ENCODE data around the gene ZCRB1. TPM values are rescaled to one million over a fixed set of nuclear protein-coding genes. Genes with fewer than 3 reads are reported as not detected.

ZCRB1 gene
- total RNA-seq, 1 donor from 2014 or later: 59.4 TPM

DNA sequence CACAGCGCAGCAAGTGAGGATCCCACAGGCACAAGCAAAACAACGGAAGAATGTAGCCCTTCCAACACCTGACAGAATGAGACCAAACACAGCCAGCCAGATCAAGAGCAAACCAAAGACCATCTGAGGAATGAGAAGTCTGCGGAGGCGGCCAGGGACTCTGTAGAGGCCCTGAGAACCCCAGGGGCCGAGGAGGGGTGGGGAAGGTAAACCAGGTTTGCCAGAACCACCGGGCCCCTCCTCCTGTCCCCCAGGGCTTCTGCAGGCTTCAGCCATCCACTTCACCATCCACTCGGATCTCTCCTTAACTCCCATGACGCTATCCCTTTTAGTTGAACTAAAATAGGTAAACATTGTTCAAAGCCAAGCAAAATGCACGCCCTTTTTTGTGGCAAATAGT, 37.4 kb downstream of the ZCRB1 start:
- Mint-ChIP-seq H3K27ac (ENCODE audit: unreplicated experiment) (no peak overlapping the region), H3K4me3 (no peak overlapping the region), H3K9me3 (no peaks in the 10 kb centered on the region), H3K27me3 (ENCODE audit: low read depth) (no peaks in the 10 kb centered on the region), H3K4me1 (no peaks in the 10 kb centered on the region), H3K36me3 (ENCODE audit: low read depth) (no peaks in the 10 kb centered on the region)
- DNase-seq (ENCODE audit: low read depth, low spot score): no peak
- TF ChIP-seq, protein P1, sequence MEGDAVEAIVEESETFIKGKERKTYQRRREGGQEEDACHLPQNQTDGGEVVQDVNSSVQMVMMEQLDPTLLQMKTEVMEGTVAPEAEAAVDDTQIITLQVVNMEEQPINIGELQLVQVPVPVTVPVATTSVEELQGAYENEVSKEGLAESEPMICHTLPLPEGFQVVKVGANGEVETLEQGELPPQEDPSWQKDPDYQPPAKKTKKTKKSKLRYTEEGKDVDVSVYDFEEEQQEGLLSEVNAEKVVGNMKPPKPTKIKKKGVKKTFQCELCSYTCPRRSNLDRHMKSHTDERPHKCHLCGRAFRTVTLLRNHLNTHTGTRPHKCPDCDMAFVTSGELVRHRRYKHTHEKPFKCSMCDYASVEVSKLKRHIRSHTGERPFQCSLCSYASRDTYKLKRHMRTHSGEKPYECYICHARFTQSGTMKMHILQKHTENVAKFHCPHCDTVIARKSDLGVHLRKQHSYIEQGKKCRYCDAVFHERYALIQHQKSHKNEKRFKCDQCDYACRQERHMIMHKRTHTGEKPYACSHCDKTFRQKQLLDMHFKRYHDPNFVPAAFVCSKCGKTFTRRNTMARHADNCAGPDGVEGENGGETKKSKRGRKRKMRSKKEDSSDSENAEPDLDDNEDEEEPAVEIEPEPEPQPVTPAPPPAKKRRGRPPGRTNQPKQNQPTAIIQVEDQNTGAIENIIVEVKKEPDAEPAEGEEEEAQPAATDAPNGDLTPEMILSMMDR (conservative IDR thresholded peaks at IDR 0.05): no peak

DNA sequence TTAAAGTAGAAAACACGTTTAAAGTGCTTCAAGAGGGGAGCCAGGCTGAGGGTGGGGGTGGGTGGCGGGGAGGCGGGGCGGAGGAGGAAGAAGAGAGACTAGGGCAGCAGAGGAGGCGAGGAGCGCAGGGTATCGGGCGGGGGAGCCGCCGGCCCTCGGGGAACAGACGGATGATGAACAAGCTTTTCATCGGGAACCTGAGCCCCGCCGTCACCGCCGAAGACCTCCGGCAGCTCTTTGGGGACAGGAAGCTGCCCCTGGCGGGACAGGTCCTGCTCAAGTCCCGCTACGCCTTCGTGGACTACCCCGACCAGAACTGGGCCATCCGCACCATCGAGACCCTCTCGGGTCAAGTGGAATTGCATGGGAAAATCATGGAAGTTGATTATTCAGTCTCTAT, 39.2 kb downstream of the ZCRB1 start:
- no peak for DNase-seq (ENCODE audit: low read depth, low spot score)
- TF ChIP-seq, protein P1 (conservative IDR thresholded peaks at IDR 0.05): no peak
- no peaks in the 10 kb centered on the region for H3K27me3 Mint-ChIP-seq (ENCODE audit: low read depth)
- peaks cover 9% of the 10 kb centered on the region for H3K4me1 Mint-ChIP-seq
- no peaks in the 10 kb centered on the region for H3K9me3 Mint-ChIP-seq
- H3K27ac Mint-ChIP-seq (ENCODE audit: unreplicated experiment): no peak overlapping the region
- H3K4me3 Mint-ChIP-seq: no peak overlapping the region
- H3K36me3 Mint-ChIP-seq (ENCODE audit: low read depth): no peaks in the 10 kb centered on the region

DNA sequence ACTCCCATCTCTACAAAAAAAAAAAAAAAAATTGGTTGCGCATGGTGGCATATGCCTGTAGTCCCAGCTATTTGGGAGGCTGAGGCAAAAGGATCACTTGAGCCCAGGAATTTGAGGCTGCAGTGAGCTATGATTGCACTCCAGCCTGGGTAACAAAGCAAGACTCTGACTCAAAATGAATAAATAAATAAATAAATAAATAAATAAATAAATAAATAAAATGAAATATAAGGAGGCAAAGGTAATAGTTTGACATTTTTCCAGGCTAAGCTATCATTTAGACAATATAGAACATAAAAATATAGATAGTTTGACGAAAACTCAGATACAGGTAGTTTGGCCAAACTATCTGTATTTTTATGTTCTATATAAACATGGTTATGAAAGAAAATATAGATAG, 40.5 kb downstream of the ZCRB1 start:
- H3K27me3 Mint-ChIP-seq (ENCODE audit: low read depth): no peaks in the 10 kb centered on the region
- H3K4me1 Mint-ChIP-seq: peaks cover 9% of the 10 kb centered on the region
- H3K4me3 Mint-ChIP-seq: no peak overlapping the region
- H3K9me3 Mint-ChIP-seq: no peaks in the 10 kb centered on the region
- no peak overlapping the region for H3K27ac Mint-ChIP-seq (ENCODE audit: unreplicated experiment)
- no peaks in the 10 kb centered on the region for H3K36me3 Mint-ChIP-seq (ENCODE audit: low read depth)
- no peak for DNase-seq (ENCODE audit: low read depth, low spot score)
- TF ChIP-seq, protein P1 (conservative IDR thresholded peaks at IDR 0.05): no peak

DNA sequence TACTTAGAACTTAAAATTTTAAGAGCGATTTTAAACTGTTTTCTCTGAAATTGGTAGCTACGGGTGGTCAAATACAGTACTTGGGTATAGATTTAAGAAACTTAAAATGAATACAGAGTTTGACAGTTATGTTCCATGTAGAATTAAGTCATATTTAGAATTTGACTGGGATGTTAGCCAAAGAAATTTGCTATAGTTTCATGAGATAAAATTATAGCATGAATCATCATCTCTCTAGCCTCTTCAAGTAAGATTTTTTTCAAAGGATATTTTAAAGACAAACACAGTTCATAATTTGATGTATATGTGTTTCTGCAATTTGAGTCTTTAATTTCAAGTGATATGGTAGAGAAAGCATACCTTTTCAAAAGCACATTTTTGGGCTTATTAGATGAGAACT, 41.0 kb downstream of the ZCRB1 start:
- H3K9me3 Mint-ChIP-seq: no peaks in the 10 kb centered on the region
- peaks cover 9% of the 10 kb centered on the region for H3K4me1 Mint-ChIP-seq
- H3K36me3 Mint-ChIP-seq (ENCODE audit: low read depth): no peaks in the 10 kb centered on the region
- H3K27ac Mint-ChIP-seq (ENCODE audit: unreplicated experiment): no peak overlapping the region
- H3K27me3 Mint-ChIP-seq (ENCODE audit: low read depth): no peaks in the 10 kb centered on the region
- TF ChIP-seq, protein P1 (conservative IDR thresholded peaks at IDR 0.05): no peak
- DNase-seq (ENCODE audit: low read depth, low spot score): no peak
- no peak overlapping the region for H3K4me3 Mint-ChIP-seq

DNA sequence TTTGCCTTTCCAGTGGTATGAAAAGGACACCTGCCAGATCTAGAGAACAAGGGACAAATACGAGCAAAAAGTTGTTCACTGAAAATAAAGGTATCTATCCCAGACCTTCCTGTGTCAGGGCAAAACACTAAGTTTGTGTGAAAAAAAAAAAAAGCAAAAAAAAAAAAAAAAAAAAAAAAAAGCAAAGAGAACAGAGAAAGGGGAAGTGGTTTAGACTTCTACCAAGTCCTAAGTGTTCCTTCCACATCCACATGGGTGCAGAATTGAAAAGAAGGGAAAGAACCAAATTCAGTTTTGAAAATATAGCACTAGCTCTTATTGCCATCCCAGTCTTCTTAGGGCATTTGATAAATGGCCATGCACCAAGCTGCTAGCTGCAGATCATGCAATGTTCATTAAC, 41.7 kb downstream of the ZCRB1 start:
- Mint-ChIP-seq H3K9me3 (no peaks in the 10 kb centered on the region), H3K4me1 (peaks cover 9% of the 10 kb centered on the region), H3K36me3 (ENCODE audit: low read depth) (no peaks in the 10 kb centered on the region), H3K27me3 (ENCODE audit: low read depth) (no peaks in the 10 kb centered on the region), H3K27ac (ENCODE audit: unreplicated experiment) (no peak overlapping the region), H3K4me3 (no peak overlapping the region)
- TF ChIP-seq, protein P1 (conservative IDR thresholded peaks at IDR 0.05): no peak
- no peak for DNase-seq (ENCODE audit: low read depth, low spot score)

DNA sequence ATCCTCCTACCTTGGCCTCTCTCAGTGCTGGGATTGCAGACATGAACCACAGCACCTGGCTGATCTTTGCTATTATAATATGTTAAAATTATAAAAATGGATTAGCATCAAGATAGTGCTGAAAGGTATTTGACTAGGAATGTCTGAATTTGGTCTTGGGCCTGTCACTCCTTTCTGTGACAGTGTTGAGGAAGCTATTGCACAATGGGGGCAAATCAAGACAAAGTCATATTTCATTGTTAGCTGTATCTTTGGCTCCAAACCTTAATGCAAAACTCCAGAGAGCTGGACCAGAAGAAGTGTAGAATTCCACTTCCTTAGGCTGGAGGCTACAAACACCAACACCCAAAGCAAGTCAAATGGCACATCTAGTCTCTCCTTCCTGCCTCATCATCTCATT, 42.2 kb downstream of the ZCRB1 start:
- Mint-ChIP-seq H3K27ac (ENCODE audit: unreplicated experiment) (no peak overlapping the region), H3K9me3 (no peaks in the 10 kb centered on the region), H3K36me3 (ENCODE audit: low read depth) (no peaks in the 10 kb centered on the region), H3K4me1 (peaks cover 9% of the 10 kb centered on the region), H3K27me3 (ENCODE audit: low read depth) (no peaks in the 10 kb centered on the region), H3K4me3 (no peak overlapping the region)
- DNase-seq (ENCODE audit: low read depth, low spot score): no peak
- TF ChIP-seq, protein P1 (conservative IDR thresholded peaks at IDR 0.05): no peak

All from neural crest cell (in vitro differentiated cells).